ENCODE data around the gene P2RY8.
"Not testable (repeated sequence)": the region's sequence is repeated elsewhere in the genome, so short reads cannot be mapped to it uniquely, and the experiment has no call there.

P2RY8 gene

DNA sequence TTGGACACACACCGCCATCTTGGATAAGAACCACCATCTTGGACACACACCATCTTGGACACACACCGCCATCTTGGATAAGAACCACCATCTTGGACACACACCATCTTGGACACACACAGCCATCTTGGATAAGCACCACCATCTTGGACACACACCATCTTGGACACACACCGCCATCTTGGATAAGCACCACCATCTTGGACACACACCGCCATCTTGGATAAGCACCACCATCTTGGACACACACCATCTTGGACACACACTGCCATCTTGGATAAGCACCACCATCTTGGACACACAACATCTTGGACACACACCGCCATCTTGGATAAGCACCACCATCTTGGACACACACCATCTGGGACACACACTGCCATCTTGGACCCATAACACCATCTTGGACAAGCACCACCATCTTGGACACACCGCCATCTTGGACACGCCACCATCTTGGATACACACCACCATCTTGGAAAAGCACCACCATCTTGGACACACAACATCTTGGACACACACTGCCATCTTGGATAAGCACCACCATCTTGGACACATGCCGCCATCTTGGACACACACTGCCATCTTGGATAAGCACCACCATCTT is 88.9 kb downstream of the P2RY8 start:
- H3K27me3 ChIP-seq (ENCODE audit: control insufficient read depth in 1 of 2, insufficient read depth in 2 of 2, low read length in 2 of 2); H3K4me3 ChIP-seq (ENCODE audit: low read depth in 1 of 2, low read length in 2 of 2); H3K27ac ChIP-seq (ENCODE audit: low read depth, low read length); H3K9ac ChIP-seq (ENCODE audit: low read depth in 1 of 2, low read length in 2 of 2); H3K36me3 ChIP-seq (ENCODE audit: control insufficient read depth in 1 of 2, insufficient read depth in 2 of 2, low read length in 2 of 2): not testable (repeated sequence)
- Histone ChIP-seq H3K9me3 (ENCODE audit: control insufficient read depth in 1 of 2, low read length in 2 of 2) (peaks cover 9 to 12% of the 10 kb centered on the region in 2 donors), H3K4me1 (ENCODE audit: control insufficient read depth in 1 of 2, insufficient read depth in 2 of 2, low read length in 2 of 2) (peaks cover 0 to 12% of the 10 kb centered on the region in 2 donors)

DNA sequence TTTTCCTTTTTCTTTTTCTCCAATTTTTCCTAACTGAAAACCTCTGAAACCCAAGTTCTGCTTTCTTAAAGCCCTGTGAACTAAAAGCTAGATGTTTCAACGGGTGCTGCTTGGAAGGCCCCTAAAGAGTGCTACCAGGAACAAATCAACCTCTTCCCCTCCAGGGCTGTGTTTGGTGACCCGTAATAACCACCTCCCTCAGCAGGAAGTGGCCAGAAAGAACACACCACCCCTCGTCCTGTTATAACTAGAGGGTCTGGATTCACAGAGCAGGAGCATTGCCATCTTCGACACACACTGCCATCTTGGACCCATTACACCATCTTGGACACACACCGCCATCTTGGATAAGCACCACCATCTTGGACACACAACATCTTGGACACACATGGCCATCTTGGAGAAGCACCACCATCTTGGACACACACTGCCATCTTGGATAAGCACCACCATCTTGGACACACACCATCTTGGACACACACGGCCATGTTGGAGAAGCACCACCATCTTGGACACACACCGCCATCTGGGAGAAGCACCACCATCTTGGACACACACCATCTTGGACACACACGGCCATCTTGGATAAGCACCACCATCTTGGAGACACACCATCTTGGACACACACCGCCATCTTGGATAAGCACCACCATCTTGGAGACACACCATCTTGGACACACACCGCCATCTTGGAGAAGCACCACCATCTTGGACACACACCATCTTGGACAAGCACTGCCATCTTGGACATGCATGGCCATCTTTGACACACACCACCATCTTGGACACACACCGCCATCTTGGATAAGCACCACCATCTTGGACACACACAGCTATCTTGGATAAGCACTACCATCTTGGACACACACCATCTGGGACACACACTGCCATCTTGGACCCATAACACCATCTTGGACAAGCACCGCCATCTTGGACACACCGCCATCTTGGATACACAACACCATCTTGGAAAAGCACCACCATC is 89.7 kb downstream of the P2RY8 start:
- Histone ChIP-seq H3K9me3 (ENCODE audit: control insufficient read depth in 1 of 2, low read length in 2 of 2) (peaks cover 9 to 16% of the 10 kb centered on the region in 2 donors), H3K4me1 (ENCODE audit: control insufficient read depth in 1 of 2, insufficient read depth in 2 of 2, low read length in 2 of 2) (peaks cover 0 to 12% of the 10 kb centered on the region in 2 donors), H3K36me3 (ENCODE audit: control insufficient read depth in 1 of 2, insufficient read depth in 2 of 2, low read length in 2 of 2) (peaks cover 0 to 12% of the 10 kb centered on the region in 2 donors)
- not testable (repeated sequence) for H3K9ac ChIP-seq (ENCODE audit: low read depth in 1 of 2, low read length in 2 of 2); H3K27ac ChIP-seq (ENCODE audit: low read depth, low read length); H3K27me3 ChIP-seq (ENCODE audit: control insufficient read depth in 1 of 2, insufficient read depth in 2 of 2, low read length in 2 of 2); H3K4me3 ChIP-seq (ENCODE audit: low read depth in 1 of 2, low read length in 2 of 2)

DNA sequence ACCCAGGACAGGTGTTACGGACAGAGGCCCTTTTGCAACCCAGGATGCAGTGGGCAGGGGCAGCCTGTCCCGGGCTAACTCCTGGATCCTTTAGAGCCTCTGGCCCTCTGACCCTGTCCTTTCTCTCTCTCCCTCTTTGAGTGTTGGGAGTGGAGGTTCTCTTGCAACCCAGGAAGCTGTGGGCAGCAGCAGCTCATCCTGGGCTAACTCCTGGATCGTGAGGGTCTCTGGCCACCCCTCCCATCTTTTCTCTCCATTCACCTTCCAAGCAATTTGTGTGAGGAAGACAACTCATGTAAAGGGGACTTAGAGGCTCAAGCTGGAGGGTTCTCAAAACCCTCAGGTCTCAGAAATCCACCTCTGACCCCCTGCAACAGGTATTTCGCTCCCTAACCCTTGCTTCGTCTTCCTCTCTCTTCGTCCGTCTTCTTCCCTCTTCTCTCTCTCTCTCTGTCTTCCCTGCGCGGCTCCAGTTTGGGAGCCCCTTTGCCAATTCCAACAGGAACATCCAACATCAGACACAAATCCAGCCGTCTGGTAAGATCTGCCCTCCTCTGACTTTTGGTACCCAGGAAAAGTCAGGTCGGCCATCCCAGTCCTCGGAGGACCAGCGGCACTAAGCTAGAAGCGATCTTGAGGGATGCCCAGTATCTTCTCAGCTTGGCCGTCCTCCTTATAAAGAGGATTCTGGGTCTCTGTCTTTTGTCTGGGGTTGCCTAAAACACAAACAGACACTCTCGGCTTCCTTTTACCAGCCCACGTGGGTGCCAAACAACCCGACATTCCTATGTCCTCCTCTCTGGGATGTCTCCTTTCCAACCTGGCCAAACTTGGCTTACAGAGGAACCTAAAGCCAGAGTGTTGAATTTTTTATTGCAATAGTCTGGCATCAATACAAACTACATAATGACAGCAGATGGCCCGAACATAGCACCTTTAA is 92.2 kb downstream of the P2RY8 start:
- Histone ChIP-seq H3K4me1 (ENCODE audit: control insufficient read depth in 1 of 2, insufficient read depth in 2 of 2, low read length in 2 of 2) (no peaks in the 10 kb centered on the region), H3K9ac (ENCODE audit: low read depth in 1 of 2, low read length in 2 of 2) (no peak overlapping the region), H3K36me3 (ENCODE audit: control insufficient read depth in 1 of 2, insufficient read depth in 2 of 2, low read length in 2 of 2) (peaks cover 0 to 17% of the 10 kb centered on the region in 2 donors), H3K9me3 (ENCODE audit: control insufficient read depth in 1 of 2, low read length in 2 of 2) (peaks cover 9 to 16% of the 10 kb centered on the region in 2 donors), H3K4me3 (ENCODE audit: low read depth in 1 of 2, low read length in 2 of 2) (no peak overlapping the region), H3K27me3 (ENCODE audit: control insufficient read depth in 1 of 2, insufficient read depth in 2 of 2, low read length in 2 of 2) (no peaks in the 10 kb centered on the region), H3K27ac (ENCODE audit: low read depth, low read length) (no peak overlapping the region)

DNA sequence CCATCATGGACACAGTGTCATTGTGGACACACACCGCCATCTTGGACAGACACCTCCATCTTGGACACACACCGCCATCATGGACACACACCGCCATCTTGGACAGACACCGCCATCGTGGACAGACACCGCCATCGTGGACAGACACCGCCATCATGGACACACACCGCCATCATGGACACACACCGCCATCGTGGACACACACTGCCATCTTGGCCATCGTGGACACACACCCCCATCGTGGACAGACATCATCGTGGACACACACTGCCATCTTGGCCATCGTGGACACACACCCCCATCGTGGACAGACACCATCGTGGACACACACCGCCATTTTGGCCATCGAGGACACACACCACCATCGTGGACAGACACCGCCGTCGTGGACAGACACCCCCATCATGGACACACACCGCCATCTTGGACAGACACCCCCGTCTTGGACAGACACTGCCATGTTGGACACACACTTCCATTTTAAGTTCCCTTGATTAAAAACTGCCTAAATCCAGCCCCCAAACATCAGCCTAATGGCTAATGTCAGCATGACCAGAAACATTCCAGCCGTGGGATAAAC is 93.4 kb downstream of the P2RY8 start:
- H3K4me3 ChIP-seq (ENCODE audit: low read depth in 1 of 2, low read length in 2 of 2) = no peak overlapping the region
- no peaks in the 10 kb centered on the region for H3K27me3 ChIP-seq (ENCODE audit: control insufficient read depth in 1 of 2, insufficient read depth in 2 of 2, low read length in 2 of 2)
- H3K27ac ChIP-seq (ENCODE audit: low read depth, low read length) = no peak overlapping the region
- H3K36me3 ChIP-seq (ENCODE audit: control insufficient read depth in 1 of 2, insufficient read depth in 2 of 2, low read length in 2 of 2) = peaks cover 0 to 23% of the 10 kb centered on the region in 2 donors
- peaks cover 9 to 16% of the 10 kb centered on the region in 2 donors for H3K9me3 ChIP-seq (ENCODE audit: control insufficient read depth in 1 of 2, low read length in 2 of 2)
- no peaks in the 10 kb centered on the region for H3K4me1 ChIP-seq (ENCODE audit: control insufficient read depth in 1 of 2, insufficient read depth in 2 of 2, low read length in 2 of 2)
- no peak overlapping the region for H3K9ac ChIP-seq (ENCODE audit: low read depth in 1 of 2, low read length in 2 of 2)

DNA sequence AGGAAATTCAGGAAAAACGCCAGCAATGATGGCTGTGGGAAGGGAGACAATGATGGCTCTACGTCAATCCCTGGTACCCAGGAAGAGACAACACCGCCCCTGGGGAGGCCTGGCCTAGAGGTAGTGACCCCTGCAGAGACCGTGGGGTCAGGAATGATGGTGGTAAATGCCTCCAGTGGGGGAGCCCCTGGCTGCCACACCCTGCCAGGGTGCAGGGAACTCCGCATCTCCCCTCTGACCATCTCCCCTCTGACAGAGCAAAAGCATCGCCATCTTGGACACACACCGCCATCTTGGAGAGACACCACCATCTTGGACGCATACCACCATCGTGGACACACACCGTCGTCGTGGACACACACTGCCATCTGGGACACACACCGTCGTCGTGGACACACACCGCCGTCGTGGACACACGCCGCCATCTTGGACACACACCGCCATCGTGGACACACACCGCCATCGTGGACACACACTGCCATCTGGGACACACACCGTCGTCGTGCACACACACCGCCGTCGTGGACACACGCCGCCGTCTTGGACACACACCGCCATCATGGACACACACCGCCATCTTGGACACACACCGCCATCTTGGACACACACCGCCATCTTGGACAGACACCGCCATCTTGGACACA is 94.1 kb downstream of the P2RY8 start:
- H3K36me3 ChIP-seq (ENCODE audit: control insufficient read depth in 1 of 2, insufficient read depth in 2 of 2, low read length in 2 of 2) = peaks cover 0 to 25% of the 10 kb centered on the region in 2 donors
- peaks cover 9 to 12% of the 10 kb centered on the region in 2 donors for H3K9me3 ChIP-seq (ENCODE audit: control insufficient read depth in 1 of 2, low read length in 2 of 2)
- no peaks in the 10 kb centered on the region for H3K27me3 ChIP-seq (ENCODE audit: control insufficient read depth in 1 of 2, insufficient read depth in 2 of 2, low read length in 2 of 2)
- no peak overlapping the region for H3K9ac ChIP-seq (ENCODE audit: low read depth in 1 of 2, low read length in 2 of 2)
- no peaks in the 10 kb centered on the region for H3K4me1 ChIP-seq (ENCODE audit: control insufficient read depth in 1 of 2, insufficient read depth in 2 of 2, low read length in 2 of 2)
- no peak overlapping the region for H3K4me3 ChIP-seq (ENCODE audit: low read depth in 1 of 2, low read length in 2 of 2)
- no peak overlapping the region for H3K27ac ChIP-seq (ENCODE audit: low read depth, low read length)

DNA sequence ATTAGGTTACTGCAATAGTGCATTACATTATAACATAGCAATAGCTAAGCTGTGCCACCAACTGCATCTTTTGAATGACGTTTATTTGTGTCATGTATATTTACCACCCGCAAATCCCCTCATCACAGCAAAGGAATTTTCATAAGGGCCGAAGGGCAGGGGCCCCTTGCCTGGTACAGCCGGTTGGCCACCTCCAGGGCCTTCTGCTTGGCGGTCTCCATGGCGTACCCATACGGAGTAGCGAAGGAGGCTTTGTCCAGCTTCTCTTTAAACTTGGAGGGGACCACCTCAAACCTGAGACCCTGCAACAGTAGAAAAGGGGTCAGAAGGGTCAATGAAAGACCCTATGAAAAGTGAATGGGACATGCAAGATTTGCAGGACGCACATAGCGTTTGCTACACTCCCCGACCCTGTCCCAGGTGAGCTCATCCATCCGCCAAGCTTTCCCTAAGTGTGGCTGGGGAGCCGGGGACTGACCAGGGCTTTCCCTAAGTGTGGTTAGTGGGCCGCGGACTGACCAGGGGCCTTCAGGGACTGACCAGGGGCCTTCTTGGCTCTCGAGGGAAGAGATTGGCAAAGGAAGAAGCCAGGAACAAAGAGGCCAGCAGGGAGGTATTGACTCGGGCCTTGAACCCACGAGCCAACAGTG is 94.8 kb downstream of the P2RY8 start:
- Histone ChIP-seq H3K27me3 (ENCODE audit: control insufficient read depth in 1 of 2, insufficient read depth in 2 of 2, low read length in 2 of 2) (no peaks in the 10 kb centered on the region), H3K4me3 (ENCODE audit: low read depth in 1 of 2, low read length in 2 of 2) (no peak overlapping the region), H3K4me1 (ENCODE audit: control insufficient read depth in 1 of 2, insufficient read depth in 2 of 2, low read length in 2 of 2) (no peaks in the 10 kb centered on the region), H3K9ac (ENCODE audit: low read depth in 1 of 2, low read length in 2 of 2) (no peak overlapping the region), H3K36me3 (ENCODE audit: control insufficient read depth in 1 of 2, insufficient read depth in 2 of 2, low read length in 2 of 2) (peaks cover 0 to 25% of the 10 kb centered on the region in 2 donors), H3K27ac (ENCODE audit: low read depth, low read length) (no peak overlapping the region), H3K9me3 (ENCODE audit: control insufficient read depth in 1 of 2, low read length in 2 of 2) (peaks cover 4 to 12% of the 10 kb centered on the region in 2 donors)

DNA sequence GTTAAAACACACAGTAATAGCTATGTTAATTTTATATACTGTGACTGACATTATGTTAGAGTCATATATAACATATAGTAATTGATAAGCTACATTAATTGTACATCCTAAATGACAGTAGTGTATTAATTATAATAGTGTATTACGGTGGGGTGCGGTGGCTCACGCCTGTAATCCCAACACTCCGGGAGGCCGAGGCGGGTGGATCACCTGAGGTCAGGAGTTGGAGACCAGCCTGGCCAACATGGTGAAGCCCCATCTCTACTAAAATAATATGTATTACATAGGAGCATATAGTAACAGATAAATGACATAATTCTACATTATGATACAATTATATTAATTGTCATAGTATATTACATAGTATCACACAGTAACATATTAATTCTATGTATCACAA is 96.5 kb downstream of the P2RY8 start:
- Histone ChIP-seq H3K4me3 (ENCODE audit: low read depth in 1 of 2, low read length in 2 of 2) (no peak overlapping the region), H3K27ac (ENCODE audit: low read depth, low read length) (no peak overlapping the region), H3K9ac (ENCODE audit: low read depth in 1 of 2, low read length in 2 of 2) (no peak overlapping the region), H3K27me3 (ENCODE audit: control insufficient read depth in 1 of 2, insufficient read depth in 2 of 2, low read length in 2 of 2) (no peaks in the 10 kb centered on the region), H3K36me3 (ENCODE audit: control insufficient read depth in 1 of 2, insufficient read depth in 2 of 2, low read length in 2 of 2) (peaks cover 0 to 37% of the 10 kb centered on the region in 2 donors), H3K9me3 (ENCODE audit: control insufficient read depth in 1 of 2, low read length in 2 of 2) (peaks cover 4 to 12% of the 10 kb centered on the region in 2 donors), H3K4me1 (ENCODE audit: control insufficient read depth in 1 of 2, insufficient read depth in 2 of 2, low read length in 2 of 2) (no peaks in the 10 kb centered on the region)

DNA sequence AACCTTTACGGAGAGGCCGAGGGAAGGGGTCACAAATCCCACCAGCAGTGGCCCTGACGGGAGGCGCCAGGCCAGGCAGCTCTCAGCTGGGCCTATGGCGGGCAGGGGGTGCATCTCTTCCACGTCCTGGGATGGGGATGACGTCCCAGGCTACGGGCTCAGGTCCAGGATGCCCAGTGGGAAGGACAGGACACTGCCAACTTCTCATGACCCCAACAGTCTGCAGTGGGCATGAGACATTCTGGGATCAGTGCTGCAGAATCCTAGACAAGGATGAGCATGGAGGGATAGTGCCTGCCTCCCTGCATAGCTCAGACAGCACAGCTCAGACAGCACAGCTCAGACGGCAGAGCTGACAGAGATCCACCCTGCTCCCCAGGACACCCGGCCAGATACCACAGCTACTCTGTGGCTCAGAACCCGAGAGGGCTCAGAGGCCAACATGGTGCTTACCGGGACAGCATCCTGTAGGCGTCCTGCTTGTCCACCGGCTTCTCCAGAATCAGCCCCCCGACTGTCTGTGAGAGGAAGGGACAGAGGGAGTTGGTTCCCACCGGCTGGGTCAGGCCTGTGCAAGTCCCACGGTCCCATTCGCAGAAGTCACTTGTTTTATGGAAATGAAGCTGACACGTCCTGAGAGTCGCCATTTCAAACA is 101.6 kb downstream of the P2RY8 start:
- no peaks in the 10 kb centered on the region for H3K9me3 ChIP-seq (ENCODE audit: control insufficient read depth in 1 of 2, low read length in 2 of 2)
- no peak overlapping the region for H3K9ac ChIP-seq (ENCODE audit: low read depth in 1 of 2, low read length in 2 of 2)
- peaks cover 0 to 42% of the 10 kb centered on the region in 2 donors for H3K36me3 ChIP-seq (ENCODE audit: control insufficient read depth in 1 of 2, insufficient read depth in 2 of 2, low read length in 2 of 2)
- no peak overlapping the region for H3K27ac ChIP-seq (ENCODE audit: low read depth, low read length)
- H3K27me3 ChIP-seq (ENCODE audit: control insufficient read depth in 1 of 2, insufficient read depth in 2 of 2, low read length in 2 of 2) = no peaks in the 10 kb centered on the region
- no peak overlapping the region for H3K4me3 ChIP-seq (ENCODE audit: low read depth in 1 of 2, low read length in 2 of 2)
- no peaks in the 10 kb centered on the region for H3K4me1 ChIP-seq (ENCODE audit: control insufficient read depth in 1 of 2, insufficient read depth in 2 of 2, low read length in 2 of 2)
